Glomerular endothelial cell (primary cell): ENCODE results near the gene LRCH1. TPM values are rescaled to one million over a fixed set of nuclear protein-coding genes. Genes with fewer than 3 reads are reported as not detected.

ENCODE experiments used
- DNase-seq: peaks from one replicate; pipeline ENCODE4 v3.0.0-alpha.2; 2011; ENCODE audit warnings: low read depth, low spot score; ENCODE audit errors: extremely low read depth
- total RNA-seq: library from RNA; depleted of rRNA; stranded (reverse); fragments of >200 nt; gene quantifications from 2 replicates; pipeline ENCODE4 v1.2.3, GENCODE V29; 2015

LRCH1 gene
- total RNA-seq, 1 donor from 2014 or later, result 36.8 TPM

DNA sequence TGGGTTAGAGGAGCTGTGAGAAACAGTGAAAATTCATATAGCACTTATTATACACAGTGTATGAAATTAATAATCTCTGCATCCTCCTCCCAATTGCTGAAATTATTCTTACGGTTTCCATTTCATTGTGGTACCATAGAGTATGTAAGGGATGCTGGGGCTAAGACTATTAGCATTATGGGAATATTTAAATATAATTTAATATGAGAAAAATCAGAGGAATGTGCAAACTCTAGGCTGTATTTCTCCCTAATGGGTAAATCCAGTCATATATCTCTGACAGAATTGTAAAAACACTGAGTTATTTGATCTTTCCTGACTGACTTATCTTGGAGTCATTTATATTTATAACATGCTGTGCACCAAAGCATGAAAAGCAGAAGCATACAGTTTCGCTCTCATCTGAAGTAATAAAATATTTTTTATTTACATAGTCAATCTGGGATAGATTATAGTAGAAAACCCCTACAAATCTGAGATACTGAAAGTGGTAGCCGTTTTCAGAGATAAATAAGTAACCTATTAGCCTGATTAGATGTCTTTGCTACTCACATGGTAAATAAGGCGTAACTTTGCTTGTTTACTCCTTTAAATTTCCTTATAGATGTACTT, 34.9 kb downstream of the LRCH1 start:
- DNase-seq, result no peak

DNA sequence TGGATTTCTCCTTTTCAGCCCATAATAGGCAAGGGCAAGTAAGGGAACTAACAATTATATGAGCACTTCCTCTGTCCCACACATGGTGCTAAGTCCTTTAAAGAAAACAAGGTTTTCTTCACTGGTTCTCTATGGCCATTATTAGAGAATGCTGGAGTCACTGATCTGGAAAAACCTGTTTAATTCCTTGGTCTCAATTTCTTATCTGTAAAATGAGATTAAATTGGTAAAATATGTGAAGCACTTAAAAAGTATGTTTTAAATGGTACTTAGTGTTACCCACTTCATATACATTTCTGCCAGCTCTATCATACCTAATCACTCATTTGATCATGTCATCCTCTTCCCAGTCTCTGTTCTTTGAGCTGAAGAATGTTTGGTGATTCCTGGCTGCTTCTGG, 39.4 kb downstream of the LRCH1 start:
- DNase-seq, result no peak

DNA sequence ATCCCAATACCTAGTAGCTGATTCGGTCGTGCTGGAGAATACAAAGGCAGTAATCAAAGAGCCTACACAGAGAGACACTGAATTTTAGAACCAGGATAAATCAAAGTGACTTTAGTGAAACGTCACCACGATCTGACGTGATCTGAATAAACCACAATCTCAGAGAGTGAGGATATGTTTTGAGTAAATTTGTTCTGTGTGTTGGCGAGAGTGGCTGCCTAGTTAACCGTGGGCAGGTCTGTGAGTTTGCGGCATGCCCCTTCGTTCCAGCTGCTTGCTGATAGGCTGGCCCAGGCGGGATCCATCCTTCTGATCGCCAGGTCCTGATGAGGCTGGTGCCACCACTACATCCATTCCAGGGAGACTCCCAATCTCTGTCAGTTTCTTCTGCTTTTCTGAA, 40.4 kb downstream of the LRCH1 start:
- DNase-seq, result no peak

DNA sequence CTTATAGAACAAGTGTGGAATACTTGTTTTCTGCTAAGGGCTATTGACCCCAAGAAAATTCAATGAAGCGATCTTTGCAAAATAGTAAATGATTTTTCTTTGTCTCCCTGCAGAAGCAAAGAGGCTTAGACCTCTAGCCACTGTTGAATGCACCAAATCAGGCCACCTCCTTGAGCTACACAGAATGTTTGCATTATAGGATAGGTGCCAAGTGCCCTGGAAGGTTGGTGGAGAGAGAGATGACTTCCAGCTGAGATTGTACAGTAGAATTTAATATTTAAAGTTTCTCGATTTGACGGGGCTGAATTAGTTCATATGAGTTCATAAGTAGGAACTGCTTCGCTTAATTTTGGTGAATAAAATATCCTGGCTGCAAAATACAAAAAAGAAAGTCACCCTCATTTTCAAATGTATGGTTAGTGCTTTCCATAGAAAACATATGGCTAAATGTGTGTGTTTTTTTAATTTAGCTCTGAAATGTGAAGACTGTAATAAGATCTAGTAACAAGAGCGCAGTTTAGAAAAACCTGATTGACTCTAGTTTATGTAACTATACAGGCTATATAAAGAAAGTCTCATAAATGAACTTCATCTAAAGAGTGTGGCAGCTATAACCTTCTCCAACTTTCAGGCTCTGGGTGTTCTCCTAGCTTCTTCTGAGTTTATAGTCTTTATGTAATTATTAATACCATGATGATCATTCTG, 41.6 kb downstream of the LRCH1 start:
- no peak for DNase-seq

DNA sequence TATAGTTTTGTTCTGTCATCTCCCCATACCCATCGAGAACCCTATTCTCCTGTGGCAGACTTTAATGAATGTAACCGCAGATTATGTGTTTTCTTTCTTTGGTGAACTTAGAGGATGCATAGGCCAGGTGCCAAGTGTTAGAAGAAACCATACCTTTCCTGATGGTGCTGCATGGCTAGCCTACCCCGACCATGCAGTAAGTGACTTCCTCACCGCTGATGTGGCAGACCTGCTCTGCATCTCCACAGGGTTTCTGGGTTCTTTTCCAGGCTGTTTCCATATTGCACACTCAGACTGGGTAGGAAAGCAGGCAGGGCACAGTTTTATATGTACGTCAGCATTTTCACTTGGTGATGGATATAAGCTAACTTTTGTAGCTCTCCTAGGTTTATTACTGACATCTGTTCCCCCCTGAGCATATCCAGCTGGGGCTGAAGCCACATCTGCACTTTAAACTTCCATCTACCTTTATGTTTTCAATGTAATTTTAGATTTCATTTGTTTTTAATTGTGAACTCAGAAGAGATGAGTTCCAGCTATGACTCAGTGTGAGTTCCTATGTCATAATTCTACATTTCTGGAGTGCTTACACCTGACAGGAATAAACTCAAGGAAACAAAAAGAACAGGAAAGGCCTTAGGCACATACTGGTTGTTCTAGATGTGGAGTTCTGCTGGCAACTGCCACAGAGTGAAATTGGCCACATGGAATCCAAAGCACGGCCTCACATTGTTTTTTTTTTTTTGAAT, 42.3 kb downstream of the LRCH1 start:
- no peak for DNase-seq

DNA sequence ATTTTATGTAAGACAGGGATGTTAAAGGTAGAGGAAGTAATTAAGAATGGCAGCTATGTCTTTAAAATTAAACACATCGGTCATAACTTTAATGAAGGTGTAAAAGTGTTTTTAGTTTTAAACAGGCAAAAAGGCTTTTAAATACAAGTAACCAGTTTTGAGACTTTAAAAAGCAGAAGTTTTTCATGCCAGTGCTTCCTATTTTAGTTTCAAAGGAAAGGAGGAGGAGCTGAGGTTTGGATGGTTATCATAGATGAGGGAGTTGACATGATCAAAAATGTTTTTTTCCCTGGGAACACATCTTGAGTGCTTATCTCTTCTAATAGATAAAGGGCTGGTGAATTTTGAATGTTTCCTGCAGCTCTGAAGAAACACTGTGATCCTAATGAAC, 42.9 kb downstream of the LRCH1 start:
- no peak for DNase-seq

DNA sequence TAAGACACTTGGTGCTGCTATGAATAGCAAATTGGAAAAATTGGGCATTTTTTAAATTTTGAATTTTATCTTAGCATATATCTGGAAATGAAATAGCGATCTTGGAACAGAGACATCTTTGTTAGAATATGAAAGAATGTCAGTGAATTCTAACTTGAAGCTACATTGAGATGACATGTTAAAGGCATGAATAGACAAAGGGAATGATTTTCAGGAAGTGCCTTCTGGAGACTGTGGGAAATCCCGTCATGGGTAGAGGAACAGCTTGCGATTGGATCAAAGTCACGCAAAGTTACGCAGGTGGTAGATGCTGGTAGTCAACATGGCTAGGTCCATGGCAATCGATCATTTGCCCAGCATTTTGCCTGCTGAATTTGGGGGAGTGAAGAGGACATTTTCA, 43.5 kb downstream of the LRCH1 start:
- no peak for DNase-seq

DNA sequence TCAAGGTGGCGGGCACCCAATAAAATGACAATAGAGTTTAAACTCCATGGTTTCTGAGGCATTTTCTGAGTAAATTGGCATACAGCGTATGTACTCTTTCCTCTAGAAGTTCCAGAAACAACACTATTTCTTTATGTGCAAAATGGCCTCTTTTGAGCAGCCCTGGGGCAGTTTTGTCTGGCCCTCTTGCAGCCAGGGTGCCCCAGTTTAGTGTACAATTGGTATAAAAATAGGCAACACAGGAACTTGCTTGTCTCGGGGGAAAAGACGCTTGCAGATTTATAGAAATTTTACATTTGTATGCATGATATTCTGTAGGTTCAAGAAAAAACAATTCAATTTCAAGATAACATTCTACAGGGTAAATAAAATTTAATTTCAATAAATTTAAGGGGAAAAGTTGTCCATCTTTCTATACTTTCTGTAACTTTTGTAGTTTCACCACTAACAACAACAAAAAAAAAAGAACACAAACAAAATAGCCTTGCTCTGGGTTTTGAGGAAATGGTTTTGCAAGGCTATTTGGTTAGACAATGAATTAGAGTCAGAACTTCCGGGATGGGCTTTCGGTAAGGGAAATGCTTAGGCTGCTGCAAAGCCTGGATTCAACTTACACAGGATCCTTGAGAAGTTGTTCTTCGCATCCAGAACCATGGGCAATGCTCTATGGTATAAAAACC, 45.3 kb downstream of the LRCH1 start:
- DNase-seq, result no peak

DNA sequence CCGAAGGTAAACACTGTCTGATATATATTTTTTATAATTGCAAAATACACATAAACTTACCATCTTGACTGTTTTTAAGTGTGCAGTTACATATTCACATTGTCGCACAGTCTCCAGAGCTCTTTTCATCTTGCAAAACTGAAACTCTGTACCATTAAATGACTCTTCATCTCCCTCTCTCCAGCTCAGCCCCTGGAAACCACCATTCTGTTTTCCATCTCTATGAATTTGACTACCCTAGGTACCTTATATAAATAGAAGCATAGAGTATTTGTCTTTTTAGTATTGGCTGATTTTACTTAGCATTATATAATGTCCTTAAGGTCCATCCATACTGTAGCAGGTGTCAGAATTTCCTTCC, 45.8 kb downstream of the LRCH1 start:
- DNase-seq, result no peak

DNA sequence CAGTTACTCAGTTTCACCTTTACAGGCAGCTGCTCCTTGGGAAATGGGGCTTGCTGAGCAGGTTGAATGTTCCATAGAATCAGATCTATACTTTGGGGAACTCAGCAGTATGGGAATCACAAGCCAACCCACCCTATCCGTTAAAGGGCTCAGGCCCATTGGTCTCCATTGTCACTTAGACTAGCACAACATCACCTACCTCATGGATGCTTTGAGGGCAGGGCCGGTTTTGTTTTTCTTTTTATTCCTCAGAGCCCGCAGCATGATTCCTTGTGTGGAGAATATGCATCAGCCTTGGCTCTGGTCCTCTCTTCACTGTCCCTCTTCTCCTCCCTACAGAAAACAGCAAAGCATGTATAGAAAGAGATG, 48.0 kb downstream of the LRCH1 start:
- no peak for DNase-seq

DNA sequence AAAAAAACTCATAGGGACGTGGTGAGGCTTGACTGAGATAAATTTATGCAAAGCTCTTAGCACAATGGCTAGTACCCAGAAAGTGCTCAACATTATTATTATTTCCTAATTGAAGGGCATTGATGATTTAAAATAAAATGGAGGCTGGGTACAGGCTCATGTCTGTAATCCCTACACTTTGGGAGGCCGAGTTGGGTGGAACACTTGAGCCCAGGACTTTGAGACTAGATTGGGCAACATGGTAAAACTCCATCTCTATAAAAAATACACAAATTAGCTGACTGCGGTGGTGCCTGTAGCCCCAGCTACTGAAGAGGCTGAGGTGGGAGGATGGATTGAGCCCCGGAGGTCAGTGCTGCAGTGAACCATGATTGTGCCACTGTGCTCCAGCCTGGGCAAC, 49.6 kb downstream of the LRCH1 start:
- no peak for DNase-seq

DNA sequence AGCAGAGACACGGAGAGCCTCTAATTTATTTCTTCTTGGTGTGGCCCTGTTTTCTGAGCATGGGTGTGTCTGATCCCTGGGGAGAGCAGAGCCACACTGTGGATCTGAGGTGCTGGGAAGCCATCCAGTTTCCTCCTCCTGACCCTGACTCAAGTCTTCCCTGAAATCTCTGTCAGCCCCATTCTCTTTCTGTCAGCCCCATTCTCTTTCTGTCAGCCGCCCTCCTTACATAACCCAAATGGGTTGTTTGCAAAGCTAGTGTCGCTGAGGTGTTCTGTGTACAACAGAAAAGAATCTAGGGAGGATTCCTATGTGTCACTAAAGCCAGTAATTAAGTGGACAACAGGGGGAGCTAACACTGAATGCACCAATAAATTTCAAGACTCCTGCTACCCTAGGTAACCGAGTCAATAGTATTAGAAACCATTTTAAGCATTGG, 50.2 kb downstream of the LRCH1 start:
- no peak for DNase-seq

DNA sequence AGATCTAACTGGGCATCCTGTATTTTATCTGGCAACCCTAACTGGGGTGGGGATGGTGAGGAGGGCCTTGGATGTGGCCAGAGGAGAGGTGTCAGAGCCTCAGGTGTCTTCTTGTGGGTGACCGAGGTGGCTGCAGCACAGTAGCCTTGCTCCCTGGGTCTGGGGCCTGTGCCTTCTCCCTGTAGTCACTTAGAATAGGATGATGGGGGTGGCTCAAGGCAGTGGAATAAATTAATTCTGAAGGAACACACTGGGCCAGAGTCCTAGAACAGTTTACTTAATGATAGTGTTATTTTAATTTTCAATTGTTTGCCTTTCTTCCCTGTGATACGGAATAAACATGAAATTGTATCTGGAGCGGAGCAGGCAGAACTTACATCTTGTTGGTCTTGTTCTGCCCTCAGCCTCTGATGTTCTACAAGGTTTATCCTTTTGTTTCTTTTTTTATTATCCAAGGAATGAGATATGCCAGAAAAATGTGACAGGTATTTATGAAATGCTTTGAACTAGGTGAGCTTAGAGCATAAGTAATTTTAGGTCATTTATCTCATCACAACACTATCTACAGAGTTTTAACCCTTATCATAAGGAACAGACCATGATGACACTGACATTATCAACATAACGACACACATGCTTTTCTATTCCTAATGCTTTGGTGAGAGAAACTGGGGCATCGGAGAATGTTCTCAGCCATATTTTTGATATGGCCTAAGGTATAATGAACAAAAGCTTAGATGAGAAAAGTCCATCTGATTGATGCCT, 51.4 kb downstream of the LRCH1 start:
- DNase-seq, result no peak

DNA sequence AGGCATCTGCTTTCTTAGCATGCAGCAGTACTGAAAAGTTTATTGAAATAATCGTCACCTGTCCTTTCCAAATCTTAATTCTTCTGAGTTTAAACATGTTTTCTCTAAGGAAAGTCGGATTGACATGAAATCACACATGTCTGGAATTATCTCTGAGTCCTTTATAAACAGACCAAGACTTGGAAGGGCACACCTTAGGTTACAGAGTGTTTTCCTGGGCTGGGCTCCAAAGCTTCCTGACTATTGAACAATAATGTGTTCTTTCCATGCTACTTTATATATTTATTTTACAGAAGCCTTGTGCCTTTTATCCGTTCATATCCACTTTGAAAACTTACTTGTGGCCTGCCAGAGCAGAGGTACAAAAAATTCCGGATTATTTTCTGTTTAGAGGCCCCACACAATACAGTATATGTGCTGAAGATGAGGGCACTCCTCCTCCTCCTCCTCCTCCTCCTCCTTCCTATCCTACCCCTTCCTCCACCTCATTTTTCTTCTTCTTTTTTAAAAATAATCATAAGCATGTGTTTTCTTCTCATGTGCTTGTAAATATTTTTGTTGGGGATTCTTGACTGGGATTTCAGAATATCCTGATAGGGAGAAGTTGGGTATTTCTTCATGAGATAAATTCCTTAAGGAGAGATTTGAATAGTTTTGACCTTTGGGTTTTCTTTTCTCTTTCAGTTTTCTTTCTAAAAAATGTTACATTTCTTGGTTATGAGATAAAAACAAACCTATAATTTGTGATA, 52.3 kb downstream of the LRCH1 start:
- DNase-seq, result no peak

DNA sequence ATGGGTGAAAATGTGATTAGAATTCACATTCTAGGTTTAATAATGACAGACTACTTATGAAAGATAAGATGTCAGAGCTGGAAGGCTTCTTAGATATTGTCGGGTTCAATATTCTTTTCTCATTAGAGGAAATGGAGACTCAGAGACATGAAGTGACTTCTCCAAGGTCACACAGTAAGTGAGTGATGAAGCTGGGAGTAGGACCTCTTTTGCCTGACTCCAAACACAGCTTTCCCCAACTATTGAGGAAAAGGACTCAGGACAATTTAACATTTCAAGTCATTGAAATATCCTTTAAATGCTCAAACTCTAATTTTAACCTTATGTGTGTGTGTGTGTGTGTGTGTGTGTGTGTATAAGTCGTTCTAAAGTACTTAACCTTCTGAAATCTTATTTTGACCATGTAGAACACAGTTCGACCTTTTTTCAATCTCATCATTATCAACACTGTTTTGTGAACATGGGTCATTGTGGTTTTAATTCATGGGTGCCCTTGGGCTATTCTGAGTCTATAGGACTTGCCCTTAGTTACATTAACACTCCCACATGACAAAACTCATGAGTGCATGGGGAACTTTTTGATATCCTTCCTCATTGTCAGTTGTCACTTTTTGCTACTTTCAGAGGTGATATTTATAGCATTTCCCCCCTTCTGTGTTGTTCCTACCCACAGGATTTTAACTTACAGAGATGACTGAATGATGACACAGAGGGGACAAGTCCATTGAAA, 53.0 kb downstream of the LRCH1 start:
- no peak for DNase-seq

DNA sequence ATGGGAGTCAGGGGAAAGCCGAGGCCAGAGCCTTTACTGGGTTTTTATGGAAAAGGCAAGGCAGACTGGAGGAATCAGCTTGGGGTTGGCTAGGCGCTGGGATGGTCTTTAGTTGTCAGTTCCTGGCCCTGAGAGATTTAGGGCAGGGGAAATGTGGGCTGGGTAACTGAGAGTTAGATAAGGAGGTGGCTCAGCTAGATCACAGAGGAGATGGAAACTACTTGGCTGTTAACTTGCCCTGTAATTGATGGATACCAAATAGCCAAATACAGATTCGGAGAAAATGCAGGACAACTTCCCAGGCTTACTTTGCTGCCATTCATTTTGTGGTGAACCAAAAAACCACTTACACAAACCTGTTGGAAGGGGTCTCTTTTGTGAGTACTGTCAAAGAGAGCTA, 54.0 kb downstream of the LRCH1 start:
- no peak for DNase-seq

DNA sequence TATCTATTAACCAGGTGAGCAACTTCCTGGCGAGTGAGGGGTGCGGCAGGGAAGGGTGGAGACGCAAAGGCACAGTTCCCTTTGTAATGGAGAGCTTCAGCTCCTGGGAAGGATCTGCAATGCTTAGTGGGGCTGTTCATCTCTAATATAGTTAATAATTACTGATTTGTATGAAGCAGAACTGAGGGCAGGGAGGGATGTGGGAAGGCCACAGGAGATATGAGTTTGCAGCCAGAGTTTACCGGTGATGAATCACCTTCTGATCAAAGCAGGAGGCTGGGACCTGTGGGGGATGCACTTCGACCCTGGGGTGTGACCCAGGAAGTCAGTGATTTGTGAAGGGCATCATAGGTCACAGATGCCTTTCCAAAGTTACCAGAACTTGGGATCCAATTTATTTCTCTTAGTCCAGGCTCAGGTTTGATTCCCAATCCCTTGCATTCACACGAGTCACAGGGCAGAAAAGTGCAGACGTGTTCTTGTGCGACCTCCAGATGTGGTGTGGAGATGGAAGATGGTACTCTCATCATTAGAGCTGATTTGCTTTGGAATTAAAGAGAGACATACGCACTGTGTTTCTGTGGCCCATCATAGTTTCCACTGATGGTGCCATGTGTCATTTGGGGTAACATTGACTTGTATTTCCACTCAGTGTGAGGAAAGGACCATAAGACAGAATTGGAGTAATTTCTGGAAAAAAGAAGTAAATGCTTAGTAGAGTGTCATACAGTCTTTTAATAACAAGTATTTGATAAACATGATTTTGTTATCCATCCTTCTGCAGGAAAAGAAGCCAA, 55.0 kb downstream of the LRCH1 start:
- DNase-seq, result no peak

DNA sequence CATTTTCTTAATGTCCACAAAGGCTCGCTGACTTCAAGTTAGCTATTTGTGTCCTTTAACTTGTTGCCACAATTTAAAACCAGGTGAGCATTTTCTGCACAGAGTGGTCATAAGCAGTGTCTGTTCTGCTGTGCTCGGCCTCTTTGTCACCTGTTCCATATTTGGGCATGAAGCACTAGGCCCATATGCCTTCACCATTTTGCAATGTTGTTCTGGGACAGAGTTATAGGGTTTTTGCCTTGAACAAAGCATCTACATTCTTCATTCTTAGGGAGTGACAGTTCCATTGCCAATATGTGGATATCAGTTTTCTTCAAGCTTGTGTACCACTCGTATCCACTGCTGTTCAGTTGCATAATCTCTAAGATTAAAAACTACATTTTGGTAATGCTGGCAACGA, 56.1 kb downstream of the LRCH1 start:
- no peak for DNase-seq

DNA sequence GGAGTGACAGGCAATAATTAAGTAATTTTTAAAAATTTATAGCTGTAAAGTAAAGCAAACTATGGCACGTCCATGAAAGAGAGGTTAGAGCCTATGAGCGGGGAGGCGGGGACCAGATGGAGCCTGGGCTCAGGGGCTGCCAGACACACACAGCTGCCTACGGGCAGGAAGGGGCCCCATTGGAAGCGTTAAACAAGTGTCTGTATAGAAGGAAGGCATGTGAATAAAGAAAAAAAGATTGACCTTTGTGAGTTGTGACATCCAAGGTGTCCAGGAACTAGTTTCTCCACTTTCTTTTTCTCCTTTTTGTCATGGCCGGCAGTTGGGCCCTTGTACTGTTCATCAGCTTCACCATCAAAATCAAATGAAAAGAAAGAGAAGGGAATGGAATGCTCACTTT, 56.8 kb downstream of the LRCH1 start:
- DNase-seq, result no peak
